RWPE2 (cell line): ENCODE results near the gene RGPD3.

ENCODE experiments used
- ATAC-seq: fragments of 200-7000 bp; cut with Tn5 transposase; 3 replicates; pipeline ENCODE4 v1.9.1; 2021; ENCODE audit warnings: low read depth
- DNase-seq: peaks from one replicate; pipeline ENCODE4 v3.0.0-alpha.2; 2020; ENCODE audit warnings: low spot score
- H3K27ac ChIP-seq: fragments of 450-650 bp; 2 replicates; pipeline ENCODE4 v1.5.1; 2017; ENCODE audit warnings: mild to moderate bottlenecking; ENCODE audit not compliant: poor library complexity, severe bottlenecking
- H3K27me3 ChIP-seq: fragments of 250-450 bp; sonication (Bioruptor Pico); 2 replicates; pipeline ENCODE4 v1.5.1; 2021; ENCODE audit warnings: mild to moderate bottlenecking, moderate library complexity; ENCODE audit not compliant: insufficient read depth, poor library complexity, severe bottlenecking
- H3K36me3 ChIP-seq: fragments of 250-450 bp; sonication (Bioruptor Pico); 2 replicates; pipeline ENCODE4 v1.5.1; 2020; ENCODE audit warnings: low read depth, mild to moderate bottlenecking, moderate library complexity
- H3K4me1 ChIP-seq: fragments of 250-450 bp; sonication (Bioruptor Pico); 2 replicates; pipeline ENCODE4 v1.5.1; 2021; ENCODE audit warnings: mild to moderate bottlenecking, moderate library complexity; ENCODE audit not compliant: insufficient read depth, poor library complexity, severe bottlenecking
- H3K4me3 ChIP-seq: fragments of 250-450 bp; sonication (Bioruptor Pico); 2 replicates; pipeline ENCODE4 v1.5.1; 2021; ENCODE audit warnings: mild to moderate bottlenecking, moderate library complexity; ENCODE audit not compliant: severe bottlenecking
- H3K9me3 ChIP-seq: fragments of 250-450 bp; sonication (Bioruptor Pico); 2 replicates; pipeline ENCODE4 v1.5.1; 2021; ENCODE audit warnings: mild to moderate bottlenecking, moderate library complexity; ENCODE audit not compliant: severe bottlenecking
- TF ChIP-seq, protein P1 (sequence below): fragments of 450-650 bp; IDR thresholded peaks from one replicate; pipeline ENCODE4 v1.5.1; 2017; ENCODE audit warnings: mild to moderate bottlenecking, moderate library complexity; ENCODE audit not compliant: poor library complexity, severe bottlenecking

RGPD3 gene

DNA sequence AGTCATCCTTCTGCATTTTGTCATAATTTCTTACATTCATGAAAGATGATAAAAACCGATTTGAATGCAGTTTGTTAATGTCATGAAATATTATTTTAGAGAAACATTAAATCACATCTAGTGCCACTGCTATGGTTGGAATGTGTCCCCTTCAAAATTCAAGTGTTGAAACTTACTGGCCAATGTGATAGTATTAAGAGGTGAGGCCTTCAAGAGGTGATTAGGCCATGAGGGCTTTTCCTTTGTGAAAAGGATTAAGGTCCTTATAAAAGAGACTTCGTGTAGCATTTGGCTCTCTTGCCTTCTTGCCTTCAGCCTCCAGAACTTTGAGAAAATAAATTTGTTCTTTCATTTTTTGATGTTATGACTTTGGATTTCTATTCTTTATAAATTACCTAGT, 117.2 kb downstream of the RGPD3 start:
- Histone ChIP-seq H3K4me1 (no peaks in the 10 kb centered on the region), H3K9me3 (no peaks in the 10 kb centered on the region), H3K4me3 (no peak overlapping the region), H3K27ac (no peak overlapping the region), H3K27me3 (peaks cover 4% of the 10 kb centered on the region), H3K36me3 (no peaks in the 10 kb centered on the region)
- ATAC-seq: no peak
- TF ChIP-seq, protein P1, sequence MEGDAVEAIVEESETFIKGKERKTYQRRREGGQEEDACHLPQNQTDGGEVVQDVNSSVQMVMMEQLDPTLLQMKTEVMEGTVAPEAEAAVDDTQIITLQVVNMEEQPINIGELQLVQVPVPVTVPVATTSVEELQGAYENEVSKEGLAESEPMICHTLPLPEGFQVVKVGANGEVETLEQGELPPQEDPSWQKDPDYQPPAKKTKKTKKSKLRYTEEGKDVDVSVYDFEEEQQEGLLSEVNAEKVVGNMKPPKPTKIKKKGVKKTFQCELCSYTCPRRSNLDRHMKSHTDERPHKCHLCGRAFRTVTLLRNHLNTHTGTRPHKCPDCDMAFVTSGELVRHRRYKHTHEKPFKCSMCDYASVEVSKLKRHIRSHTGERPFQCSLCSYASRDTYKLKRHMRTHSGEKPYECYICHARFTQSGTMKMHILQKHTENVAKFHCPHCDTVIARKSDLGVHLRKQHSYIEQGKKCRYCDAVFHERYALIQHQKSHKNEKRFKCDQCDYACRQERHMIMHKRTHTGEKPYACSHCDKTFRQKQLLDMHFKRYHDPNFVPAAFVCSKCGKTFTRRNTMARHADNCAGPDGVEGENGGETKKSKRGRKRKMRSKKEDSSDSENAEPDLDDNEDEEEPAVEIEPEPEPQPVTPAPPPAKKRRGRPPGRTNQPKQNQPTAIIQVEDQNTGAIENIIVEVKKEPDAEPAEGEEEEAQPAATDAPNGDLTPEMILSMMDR: no peak
- DNase-seq: no peak

DNA sequence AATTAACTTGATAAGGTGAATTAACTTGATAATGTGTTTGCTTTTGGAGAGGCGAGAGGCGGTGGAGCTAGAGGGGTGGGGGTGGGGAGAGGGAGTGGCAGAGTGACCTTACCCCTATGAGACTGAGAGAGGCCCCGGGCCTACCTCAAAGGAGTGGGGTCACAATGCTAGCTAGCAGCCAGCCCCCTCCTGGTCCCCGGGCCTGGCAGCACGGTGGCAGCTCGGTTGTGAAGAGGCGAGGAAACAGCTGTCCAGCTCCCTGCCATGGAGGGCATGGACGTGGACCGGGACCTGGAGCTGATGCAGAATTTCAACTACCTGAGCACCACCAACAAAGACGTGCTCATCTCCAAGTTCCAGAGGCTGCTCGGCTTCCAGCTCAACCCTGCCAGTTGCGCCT, 123.9 kb downstream of the RGPD3 start:
- H3K36me3 ChIP-seq: no peaks in the 10 kb centered on the region
- H3K4me1 ChIP-seq: no peaks in the 10 kb centered on the region
- no peaks in the 10 kb centered on the region for H3K9me3 ChIP-seq
- H3K4me3 ChIP-seq: no peak overlapping the region
- ATAC-seq: no peak
- H3K27me3 ChIP-seq: peaks cover 4% of the 10 kb centered on the region
- TF ChIP-seq, protein P1: no peak
- H3K27ac ChIP-seq: no peak overlapping the region
- DNase-seq: no peak

DNA sequence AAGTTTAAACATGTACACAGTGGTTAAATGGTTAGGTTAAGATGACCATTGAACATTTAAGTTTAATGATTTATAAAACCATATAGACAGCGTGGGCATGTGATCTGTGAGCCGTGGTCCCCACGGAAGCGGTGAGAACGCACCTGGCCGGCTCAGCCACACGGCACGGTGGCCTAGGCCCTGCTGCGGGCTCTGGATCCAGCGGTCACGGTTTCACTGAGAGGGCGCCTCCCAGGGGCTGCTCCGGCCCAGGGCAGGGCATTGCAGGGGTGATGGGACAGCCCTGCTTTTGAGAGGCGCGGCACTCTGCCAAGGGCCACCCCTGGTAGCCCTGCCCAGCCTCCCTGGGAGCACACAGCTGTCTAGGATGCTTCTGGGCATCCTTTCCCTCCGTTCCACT, 124.9 kb downstream of the RGPD3 start:
- no peak overlapping the region for H3K27ac ChIP-seq

DNA sequence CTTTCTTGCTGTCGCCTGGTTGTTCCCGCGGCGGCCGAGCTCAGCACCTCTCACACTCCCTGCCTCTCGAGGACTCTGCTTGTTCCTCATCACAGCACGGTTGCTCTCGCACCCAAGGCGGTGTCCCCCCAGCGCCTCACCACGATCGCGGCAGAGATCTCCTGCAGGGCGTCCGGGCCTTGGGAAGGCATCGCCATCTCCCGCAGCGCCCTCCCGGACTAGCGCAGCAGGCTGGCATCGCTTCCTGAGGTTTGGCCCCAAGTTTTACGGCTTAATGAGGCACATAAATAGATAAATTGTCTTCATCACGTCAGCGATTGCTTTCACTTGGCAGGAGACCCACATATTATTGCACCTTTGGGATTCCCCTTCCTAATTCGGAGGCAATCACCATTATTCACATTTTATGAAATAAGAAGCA, 125.4 kb downstream of the RGPD3 start:
- Histone ChIP-seq H3K9me3 (no peaks in the 10 kb centered on the region), H3K27ac (no peak overlapping the region), H3K4me1 (no peaks in the 10 kb centered on the region), H3K4me3 (no peak overlapping the region), H3K27me3 (no peaks in the 10 kb centered on the region), H3K36me3 (no peaks in the 10 kb centered on the region)
- DNase-seq: no peak
- no peak for ATAC-seq
- TF ChIP-seq, protein P1: no peak

More for the DNA sequence above, 124.9 kb downstream of the RGPD3 start:
- Histone ChIP-seq H3K4me1 (no peaks in the 10 kb centered on the region), H3K36me3 (no peaks in the 10 kb centered on the region), H3K9me3 (no peaks in the 10 kb centered on the region), H3K4me3 (no peak overlapping the region), H3K27me3 (no peaks in the 10 kb centered on the region)
- TF ChIP-seq, protein P1: no peak
- DNase-seq: no peak
- ATAC-seq: no peak

DNA sequence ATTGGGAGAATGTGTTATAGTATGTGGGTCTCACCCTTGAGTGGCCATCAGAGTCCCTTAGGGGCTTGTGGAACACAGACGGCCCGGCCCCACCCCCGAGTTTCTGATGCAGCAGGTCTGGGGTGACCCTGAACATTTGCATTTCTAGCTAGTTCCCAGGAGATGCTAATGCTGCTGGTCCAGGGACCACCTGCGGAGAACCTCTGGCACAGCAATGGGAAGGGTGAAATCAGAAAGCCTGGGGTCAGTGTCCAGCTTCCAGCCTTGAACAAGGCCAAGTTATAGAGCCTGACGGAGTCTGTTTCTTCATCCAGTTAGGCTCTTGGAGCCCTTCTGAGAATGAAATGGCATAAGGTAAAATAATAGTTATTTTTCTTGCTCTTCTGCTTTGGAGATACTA, 126.5 kb downstream of the RGPD3 start:
- Histone ChIP-seq H3K9me3 (no peaks in the 10 kb centered on the region), H3K4me1 (no peaks in the 10 kb centered on the region), H3K27ac (no peak overlapping the region), H3K36me3 (no peaks in the 10 kb centered on the region), H3K27me3 (no peaks in the 10 kb centered on the region), H3K4me3 (no peak overlapping the region)
- DNase-seq: no peak
- no peak for ATAC-seq
- TF ChIP-seq, protein P1: no peak
